Measurements from ENCODE around the gene TBX10.
"Not testable (repeated sequence)": the region's sequence is repeated elsewhere in the genome, so short reads cannot be mapped to it uniquely, and the experiment has no call there.

The TBX10 gene

GRCh38 chr11:67639438-67639859 is at the start of gene TBX10:
TSS of gene TBX10 (minus strand) at chr11:67639763. CDS start at chr11:67639472, 291 bp downstream.
- no peak for DNase-seq

GRCh38 chr11:67689178-67689577 is 49.6 kb upstream of the TBX10 start:
- no peak for DNase-seq

DNA sequence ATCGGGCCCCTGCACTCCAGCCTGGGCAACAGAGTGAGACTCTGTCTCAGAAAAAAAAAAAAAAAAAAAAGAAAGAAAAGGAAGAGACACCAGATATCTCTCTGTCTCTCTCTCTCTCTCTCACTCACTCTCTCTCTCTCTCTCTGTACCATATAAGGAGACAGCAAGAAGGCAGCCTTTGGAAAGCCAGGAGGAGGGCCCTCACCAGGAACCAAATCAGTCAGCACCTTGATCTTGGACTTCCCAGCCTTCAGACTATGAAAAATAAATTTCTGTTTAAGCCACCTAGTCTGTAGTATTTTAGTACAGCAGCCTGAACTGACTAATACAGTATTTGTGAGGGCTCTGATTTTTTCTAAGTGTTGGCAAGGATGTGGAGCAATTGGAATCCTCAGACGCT is 48.4 kb upstream of the TBX10 start:
- no peak for DNase-seq

- DNase-seq = not testable (repeated sequence)
Observed at GRCh38 chr11:67685641-67686332, 46.2 kb upstream of the TBX10 start.

DNA sequence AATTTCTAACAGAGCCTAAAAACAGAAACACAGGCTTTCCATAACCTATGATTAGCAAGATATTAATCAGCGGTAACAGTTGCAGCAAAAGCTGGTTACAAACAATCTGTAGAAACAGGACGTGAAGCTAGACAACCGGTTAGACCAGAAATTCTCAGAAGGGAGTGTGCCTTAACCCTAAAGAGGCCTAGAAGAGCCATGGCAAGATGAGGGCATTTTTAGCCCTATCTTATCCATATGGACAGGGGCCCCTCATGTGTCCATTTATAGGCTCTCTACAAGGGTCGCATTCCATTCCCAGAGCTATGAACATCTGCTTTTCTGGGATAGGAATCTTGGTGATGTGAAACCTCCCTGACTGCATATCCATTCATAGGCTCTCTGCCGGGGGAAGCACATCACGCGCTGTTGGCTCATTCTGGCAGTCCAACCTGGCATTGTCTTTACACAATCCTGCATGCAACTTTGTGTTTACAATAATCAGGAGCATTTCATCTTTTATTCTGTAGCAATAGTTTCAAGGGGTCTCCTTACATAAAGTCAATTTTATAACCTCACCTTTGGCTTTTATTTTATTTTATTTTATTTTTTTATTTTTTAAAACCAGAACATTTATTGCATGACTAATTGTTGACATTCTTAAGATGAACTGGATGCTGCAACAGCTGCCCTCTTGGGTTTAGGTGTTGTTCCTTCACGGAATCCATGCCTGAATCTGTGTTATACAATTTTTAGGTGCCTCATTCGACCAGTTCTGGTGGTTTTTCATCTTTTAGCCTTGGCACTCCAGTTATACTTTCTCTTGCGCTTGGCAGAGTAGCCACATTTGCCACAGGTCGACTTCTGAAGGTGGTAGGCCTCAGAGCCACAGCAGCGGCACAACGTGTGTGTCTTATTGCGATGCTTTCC is 42.8 kb upstream of the TBX10 start:
- not testable (repeated sequence) for DNase-seq

DNA sequence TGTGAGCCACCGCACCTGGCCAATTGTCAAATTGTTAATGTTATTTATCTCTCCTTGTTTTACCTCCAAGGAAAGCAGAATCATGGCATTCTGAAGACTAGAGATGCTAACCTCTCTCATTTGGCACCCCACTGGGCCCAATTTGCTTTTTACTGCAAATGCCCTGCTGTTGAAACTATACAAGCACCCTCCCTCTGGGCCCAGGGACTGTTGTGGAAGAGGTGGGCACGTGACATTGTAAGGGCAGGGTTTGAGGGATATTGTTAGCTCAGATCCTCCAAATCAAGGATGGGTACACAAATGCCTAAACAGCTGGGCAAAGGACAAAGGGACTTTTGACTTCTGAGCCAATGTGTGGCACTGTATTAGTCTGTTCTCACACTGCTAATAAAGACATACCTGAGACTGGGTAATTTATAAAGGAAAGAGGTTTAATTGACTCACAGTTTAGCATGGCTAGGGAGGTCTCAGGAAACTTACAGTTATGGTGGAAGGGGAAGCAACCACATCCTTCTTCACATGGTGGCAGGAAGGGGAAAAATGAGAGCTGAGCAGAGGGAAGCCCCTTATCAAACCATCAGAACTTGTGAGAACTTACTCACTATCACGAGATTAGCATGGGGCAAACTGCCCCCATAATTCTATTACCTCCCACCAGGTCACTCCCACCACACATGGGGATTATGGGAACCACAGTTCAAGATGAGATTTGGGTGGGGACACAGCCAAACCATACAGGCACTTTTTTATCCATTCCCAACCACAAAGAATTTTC is 41.3 kb upstream of the TBX10 start:
- no peak for DNase-seq

- no peak for DNase-seq
Observed at GRCh38 chr11:67675058-67675747, 35.6 kb upstream of the TBX10 start.

DNA sequence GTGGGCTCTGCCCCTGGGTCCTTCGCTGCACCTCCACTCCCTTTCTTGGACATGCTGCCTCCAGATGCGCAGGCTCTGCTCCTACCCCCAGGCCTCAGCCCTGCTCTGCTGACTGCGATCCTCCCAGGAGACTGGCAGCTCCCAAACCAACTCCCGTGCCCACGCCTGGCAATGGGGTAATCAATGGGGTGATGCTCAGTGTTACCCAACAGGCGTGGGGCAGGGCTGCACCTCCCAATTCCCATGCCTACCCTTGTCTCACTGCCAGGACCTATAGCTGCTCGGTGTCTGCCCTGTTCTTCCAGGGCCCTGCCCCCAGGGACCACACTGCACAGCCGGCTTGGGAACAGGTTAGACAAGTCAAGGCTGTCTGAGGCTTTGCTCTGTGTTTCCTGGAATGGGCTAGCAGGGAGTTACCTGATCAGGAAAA is 34.9 kb upstream of the TBX10 start, which contains the start of gene ALDH3B2:
Gene ALDH3B2, minus strand, starts transcription at position 182 of the 430 bp plus-strand sequence. CDS start 7,688 bp downstream, outside the sequence.
- DNase-seq = no peak

GRCh38 chr11:67673902-67674301 is 34.3 kb upstream of the TBX10 start:
- no peak for DNase-seq

DNA sequence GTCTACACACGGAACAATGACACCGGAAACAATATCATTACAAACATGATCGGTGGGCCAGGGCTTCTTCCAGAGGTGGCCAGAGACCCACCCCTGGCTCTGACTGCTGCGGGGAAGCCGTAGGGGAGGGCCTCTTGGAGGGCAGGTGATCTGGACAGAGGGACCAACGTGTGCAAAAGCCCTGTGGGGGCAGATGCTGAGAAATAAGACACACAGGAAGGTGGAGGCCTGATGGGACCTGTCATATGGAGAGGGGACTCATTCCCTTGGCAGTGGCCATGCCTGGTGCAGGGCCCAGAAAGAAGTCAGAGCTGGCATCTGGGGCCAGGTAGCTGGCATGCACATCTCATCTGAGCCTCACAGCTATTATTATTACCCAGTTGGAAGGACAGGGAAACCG is 33.8 kb upstream of the TBX10 start:
- DNase-seq = no peak

GRCh38 chr11:67671211-67671520 is 31.6 kb upstream of the TBX10 start:
- DNase-seq = no peak

- DNase-seq = no peak
Observed at GRCh38 chr11:67670316-67671210, 31.0 kb upstream of the TBX10 start.

GRCh38 chr11:67668192-67668551 is 28.6 kb upstream of the TBX10 start:
- no peak for DNase-seq

DNA sequence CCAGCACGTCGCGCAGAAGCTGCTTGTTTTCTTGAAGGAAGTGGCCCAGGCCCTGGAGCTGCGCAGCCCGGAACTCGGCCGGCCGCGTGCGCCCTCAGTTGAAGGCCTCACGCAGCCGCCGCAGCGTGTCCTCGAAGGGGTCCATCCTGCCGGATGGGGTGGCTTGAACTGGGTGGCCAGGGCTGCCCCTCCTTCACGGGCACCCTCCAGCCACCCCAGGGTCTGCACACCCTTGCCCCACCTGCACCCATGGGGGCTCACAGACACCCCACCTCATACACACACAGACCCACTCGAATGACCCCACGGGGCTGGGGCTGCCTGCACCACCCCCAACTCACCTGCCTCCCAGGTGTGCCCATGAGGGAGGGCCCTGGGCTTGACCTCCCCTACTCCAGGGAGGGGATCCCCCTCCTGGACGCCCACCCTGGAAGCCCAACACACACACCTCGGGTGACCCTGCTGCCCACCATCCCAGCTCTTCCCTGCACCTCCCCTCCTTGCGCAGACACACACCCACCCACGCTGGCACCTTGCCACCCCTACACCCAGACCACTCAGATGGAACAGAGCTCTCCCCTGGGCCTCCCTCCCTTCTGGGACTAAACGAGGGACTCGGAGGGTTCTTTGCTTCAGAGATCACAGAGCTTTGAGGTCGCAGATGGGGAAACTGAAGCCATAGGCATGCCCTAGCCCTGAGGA is 28.1 kb upstream of the TBX10 start:
- DNase-seq = no peak

- no peak for DNase-seq
Observed at GRCh38 chr11:67666676-67667489, 27.3 kb upstream of the TBX10 start.

DNA sequence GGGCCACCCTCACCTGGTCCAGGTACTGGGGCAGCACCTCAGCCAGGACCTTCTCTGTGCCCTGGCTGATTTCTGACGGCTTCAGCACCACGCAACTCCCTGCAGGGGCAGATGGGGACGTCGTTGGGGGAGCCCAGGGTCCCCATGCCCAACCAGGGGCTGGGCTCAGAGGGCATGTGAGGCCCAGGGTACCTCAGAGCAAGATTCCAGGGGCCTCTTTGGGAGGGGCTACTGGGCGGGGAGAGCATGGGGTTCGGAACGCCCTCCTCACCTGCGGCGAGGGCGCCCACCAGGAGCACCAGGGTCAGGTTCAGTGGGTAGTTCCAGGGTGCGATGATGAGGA is 26.7 kb upstream of the TBX10 start:
- DNase-seq = no peak

DNA sequence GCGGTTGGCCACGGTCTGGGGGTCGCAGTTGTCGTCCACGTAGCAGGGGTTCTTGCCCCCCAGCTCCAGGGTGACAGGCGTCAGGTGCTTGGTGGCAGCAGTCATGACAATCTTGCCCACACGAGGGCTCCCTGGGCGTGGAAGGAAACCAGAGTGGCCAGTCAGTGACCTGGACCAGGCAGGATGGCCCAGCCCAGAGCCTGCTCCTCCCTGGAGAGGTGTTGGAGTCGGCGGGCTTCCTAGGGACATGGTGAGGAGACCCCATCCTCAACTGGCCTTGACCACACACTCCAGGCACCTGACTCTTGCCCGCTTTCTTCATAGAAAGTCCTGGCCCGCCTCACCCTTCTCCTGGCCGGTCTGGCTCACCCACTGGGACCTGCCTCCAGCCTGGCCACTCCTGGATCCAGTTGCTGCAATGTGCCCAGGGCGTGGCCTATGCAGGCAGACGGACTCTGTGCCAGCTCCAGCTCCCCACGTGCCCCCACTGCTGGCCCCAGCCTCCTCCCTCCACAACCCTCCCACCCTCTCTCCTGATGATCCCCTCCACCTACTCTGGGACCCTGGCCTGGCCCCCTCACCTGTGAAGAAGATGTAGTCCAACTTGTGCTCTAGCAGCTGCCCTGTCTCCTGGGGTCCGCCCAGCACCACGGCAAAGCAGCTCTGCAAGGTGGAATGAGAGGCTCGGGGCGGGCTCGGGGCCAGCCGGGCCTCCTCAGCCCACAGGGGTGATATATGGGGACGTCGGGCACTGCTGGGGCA is 26.2 kb upstream of the TBX10 start:
- DNase-seq = no peak

DNA sequence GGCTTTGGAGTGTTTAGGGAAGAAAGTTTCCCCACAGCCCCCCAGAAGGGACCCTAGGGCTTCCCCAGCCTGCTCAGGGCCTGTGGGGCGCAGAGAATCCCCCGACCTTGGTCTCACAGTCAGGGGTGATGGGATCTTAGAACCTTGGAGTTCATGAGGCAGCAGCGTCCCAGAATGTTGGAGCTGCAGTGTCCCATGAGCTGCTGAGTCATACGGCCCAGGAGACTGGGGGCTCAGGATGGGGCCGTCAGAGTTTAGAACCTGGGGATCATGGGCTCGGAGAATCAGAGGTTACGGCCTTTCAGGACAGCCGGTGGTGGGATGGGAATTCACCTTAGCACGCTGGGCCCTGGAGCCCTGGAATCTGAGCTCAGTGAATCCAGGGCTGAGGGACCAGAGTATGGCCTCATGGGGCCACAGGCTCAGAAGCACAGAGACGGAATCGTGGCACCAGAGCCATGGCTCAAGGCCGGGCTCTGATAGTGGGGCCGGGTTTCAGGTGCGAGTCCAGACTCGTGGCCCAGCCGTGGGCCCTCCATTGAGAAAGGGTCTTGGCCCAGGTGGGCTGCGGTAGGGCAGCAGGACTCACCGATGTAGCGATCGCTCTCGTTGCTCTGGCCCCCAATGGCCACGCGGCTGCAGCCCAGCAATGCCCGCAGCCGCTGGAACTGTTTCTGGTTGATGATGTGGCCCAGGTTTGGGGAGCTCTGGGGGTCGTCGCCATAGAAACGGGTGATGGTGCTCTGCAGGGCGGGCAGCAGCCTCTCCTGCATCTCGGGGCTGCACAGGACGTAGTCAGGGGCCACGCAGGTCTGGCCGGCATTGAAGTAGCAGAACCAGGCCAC is 25.4 kb upstream of the TBX10 start:
- no peak for DNase-seq

GRCh38 chr11:67664213-67664585 is 24.6 kb upstream of the TBX10 start:
- DNase-seq = no peak

Data from cortex of kidney (tissue), 1 donor.